Embryonic facial prominence (tissue), 1 donor: ENCODE results near the gene INPP5A.

Source experiments
- DNase-seq: peaks from one replicate; pipeline ENCODE4 v3.0.0-alpha.2; 2016; ENCODE audit errors: extremely low spot score

The INPP5A gene

DNA sequence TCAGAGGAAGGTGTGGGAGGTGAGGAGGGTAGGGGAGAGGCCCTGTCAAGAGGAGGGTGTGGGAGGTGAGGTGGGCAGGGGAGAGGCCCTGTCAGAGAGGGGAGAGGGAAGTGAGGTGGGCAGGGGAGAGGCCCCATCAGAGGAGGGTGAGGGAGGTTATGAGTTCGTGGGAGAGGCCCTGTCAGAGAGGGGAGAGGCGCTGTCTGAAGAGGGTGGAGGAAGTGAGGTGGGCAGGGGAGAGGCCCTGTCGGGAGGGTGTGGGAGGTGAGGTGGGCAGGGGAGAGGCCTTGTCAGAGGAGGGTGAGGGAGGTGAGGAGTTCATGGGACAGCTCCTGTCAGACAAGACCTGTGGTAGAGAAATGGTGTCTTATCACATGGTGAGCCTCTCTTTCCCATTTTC is 74.4 kb downstream of the INPP5A start:
- no peak for DNase-seq

DNA sequence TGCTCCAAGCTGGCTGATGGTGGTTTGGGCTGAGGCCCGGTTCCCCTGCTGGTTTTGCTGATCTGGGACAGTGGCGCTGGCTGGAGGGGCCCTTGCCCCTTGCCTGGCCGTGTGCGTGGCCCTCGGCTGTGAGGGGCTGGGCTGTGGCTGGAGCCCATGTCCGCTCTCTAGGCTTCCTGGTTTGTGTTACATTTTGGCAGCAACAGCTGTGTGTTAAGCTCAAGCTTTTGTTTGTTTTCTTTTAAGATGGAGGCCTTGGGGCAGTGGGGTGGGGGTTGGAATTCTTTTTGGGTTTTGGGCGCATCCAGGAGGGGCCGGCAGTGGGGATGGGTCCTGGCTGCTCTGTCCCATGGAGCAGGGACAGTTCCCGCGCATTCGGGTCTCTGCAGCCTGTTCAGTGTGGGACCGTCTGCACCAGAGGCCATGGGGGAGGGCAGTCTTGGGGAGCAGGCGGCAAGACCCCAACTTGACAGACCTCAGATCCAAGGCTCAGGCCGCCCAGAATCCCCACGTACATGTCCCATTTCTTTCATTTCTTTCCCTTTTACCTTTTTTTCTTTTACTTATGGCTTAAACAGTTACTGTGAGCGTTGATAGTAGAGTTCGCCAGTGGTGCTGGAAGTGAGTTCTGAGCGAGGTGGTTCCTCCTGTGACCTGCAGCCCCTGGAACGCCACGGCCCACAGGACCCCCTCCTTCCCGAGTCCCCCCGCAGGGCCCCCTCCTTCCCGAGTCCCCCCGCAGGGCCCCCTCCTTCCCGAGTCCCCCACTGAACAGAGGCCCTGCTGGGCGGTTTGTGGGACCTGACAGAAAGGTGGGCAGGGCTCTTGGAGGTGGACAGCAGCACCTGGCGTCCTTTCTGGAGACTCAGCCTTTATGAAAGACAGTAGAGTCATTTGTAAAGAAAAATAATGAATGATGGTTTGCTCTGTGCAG is 75.3 kb downstream of the INPP5A start:
- no peak for DNase-seq

DNA sequence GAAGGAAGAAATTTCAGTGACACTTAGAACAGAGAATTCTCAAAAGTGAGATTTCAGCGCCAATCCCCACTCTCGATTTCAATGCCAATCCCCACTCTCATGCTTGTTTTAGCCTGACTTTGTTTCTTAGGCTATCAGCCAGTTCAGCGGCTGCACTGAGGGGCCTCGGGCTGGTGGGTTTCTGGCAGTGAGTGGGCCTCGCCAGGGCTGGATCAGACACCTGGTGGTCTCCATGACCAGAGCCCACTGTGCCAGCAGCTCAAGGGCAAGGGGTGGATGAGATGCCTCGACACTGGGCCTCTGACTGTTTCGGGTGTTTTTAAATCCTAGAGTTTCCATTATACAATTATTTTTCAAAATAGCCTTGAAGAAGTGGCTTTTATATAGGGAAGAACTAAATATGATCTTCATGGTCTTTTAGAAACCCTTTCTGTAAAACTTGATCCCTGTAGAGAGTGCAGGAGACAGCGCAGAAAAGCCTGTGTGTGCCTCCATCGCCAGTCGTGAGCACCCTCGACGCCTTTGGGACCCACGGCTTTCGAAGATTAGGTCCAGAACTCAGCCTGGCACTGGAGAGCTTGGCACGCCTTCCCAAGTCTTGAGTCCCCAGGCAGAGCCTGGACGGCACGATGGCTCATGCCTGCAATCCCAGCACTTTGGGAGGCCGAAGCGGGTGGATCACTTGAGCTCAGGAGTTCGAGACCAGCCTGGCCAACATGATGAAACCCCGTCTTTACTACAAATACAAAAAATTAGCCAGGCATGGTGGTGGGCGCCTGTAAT is 76.2 kb downstream of the INPP5A start:
- no peak for DNase-seq

DNA sequence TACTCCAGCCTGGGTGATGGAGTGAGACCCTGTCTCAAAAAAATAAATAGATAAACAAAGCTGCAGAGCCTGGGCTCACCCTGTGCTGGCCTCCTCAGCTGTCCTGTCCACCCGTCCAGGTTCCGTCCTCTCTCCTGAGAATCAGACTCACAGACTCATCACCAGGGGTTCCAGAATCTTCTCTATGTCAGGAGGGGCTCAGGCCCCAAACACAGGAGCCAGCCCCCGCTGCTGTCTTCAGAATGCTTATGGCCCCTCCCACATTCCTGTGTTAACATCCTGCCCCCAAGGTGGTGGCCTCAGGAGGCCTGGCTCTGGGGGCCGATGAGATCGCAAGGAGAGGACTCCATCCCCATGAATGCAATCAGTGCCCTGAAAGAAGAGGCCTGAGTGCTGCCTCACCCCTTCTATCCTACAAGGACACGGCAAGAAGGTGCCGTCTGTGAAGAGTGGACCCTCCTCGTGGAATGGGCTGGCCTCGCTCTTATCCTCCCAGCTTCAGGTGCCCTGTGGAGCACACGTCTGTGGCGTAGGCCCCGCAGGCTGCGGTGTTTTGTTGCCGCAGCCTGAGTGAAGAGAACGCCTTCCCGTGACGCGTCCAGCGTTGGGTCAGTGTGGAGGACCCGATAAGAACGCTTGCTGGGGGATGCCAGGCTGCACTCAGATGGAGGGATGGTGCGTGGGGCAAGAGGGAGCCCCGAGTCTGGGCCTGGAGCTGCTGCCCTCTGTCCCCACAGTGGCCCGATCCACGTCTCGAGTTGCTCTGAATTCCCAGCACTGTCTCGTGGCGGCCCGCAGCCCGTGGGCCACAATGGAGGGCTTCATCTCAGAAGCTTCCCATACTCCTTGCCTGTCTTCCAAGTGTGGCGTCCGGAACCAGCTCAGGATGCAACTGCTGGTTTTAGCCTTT is 77.1 kb downstream of the INPP5A start:
- DNase-seq = no peak

DNA sequence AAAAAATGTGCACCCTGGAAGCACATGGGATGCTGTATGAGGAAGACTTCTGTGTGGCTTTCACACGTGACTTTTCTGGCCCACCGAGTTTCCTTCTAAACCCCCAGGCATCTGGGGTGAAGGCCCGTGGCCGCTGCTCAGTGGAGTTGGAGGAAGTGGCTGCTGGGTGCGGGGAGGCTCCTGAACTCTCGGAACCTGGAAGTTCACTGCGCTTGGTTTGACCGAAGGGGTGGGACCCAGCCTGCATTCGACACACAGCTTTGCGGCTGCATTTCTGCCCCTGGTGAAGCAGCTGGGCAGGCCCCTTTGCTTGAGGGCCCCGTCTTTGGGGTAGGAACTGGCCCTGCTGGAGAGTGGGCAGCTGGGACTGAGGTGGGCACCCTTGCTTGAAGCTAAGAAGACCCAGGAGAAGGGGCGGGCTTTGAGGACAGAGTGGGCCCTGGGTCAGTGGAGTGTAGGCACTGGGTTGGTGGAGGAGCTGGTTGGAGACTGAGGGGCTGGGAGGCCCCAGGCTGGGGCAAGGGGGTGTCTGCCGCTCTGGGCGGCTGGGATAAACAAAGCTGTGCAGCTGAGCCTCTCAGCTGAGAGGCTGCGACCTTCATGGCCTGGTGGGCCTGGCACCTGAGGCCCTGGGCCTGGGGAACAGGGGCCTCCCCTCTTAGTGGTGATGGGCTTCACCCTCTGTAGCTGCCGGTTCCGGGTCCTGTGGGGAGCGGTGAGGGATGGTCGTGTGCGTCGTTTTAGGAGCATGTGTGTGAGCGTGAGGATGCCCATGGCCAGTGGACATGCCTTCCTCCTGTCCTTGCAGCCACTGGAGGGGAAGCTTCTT is 78.0 kb downstream of the INPP5A start:
- no peak for DNase-seq

DNA sequence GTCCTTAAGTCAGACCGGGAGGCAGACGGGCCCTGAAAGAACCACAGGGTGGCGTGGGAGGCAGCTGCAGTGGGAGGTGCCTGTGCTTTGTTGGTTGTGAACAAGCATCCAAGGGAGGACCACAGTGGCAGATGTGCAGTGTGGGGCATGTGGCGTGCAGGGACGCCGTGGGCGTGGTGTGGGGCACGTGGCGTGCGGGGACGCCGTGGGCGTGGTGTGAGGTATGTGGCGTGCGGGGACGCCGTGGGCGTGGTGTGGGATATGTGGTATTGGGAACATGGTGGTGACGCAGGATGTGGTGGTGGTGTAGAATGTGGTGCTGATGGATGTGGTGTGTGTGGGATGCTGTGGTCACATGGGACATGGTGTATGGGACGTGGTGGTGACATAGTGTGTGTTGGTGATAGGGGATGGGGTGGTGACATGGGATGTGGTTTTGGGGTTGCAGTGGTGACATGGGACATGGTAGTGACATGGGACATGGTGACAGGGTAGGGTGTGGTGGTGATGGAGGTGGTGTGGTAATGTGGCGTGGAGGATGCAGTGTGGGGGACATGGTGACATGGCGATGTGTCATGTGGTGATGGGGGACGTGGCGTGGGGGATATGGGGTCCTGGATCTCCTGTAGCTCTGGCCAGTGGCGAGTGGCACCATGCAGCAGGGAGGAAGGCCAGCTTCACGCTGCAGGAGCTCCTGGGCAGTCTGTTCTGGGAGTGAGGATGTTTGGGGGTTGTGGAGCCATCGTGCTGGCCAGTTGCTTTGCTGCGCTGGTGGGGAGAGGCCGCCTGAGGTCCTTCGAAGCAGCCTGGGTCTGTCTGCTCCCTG is 78.8 kb downstream of the INPP5A start:
- no peak for DNase-seq

DNA sequence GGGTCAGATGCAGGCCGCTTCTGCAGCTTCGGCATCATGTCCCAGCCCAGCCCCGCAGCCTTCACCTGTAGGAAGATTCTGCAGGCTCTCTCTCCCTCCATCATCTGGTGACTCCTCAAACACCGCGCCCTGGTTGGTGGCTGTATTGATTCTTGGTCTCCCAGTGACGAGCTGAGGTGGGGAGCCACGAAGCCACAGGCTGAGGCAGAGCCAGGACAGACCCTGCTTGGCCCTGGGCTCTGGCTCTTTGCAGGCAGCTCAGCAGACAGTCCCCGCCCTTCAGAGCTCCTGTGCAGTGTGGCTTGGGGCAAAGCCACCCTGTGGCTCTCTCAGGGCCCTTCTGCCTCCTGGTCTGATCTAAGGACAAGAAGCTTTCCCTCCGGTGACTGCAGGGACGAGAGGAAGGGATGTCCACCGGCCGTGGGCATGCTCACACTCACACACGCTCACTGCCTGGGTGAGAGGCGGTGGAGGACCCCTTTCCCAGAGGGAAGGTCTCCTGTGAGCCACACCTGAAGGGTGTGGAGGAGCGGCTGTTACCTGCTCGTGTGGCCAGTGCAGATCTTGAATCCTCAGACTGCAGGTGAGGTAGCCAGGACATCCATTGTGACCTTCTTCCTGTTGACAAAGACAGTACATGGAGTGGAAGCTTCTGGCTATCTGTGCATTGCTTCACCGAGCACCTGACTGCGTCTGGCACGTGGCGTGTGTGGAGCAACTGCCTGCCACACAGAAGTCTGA is 79.6 kb downstream of the INPP5A start:
- DNase-seq = no peak

DNA sequence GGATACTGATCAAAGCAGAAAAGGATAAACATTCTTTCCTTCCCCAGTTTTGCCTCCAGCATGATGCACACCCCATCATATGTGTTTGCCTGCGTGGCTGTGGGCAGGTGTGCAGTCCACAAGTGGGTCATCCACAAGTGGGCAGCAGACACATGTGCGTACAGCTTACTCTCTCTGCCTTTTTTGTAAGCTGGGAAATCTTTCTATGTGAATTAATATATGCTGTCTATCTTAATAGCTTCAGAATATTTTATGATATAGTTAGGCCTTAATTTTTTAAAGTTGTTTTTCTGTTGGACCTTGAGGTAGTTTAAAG is 80.1 kb downstream of the INPP5A start:
- DNase-seq = no peak

DNA sequence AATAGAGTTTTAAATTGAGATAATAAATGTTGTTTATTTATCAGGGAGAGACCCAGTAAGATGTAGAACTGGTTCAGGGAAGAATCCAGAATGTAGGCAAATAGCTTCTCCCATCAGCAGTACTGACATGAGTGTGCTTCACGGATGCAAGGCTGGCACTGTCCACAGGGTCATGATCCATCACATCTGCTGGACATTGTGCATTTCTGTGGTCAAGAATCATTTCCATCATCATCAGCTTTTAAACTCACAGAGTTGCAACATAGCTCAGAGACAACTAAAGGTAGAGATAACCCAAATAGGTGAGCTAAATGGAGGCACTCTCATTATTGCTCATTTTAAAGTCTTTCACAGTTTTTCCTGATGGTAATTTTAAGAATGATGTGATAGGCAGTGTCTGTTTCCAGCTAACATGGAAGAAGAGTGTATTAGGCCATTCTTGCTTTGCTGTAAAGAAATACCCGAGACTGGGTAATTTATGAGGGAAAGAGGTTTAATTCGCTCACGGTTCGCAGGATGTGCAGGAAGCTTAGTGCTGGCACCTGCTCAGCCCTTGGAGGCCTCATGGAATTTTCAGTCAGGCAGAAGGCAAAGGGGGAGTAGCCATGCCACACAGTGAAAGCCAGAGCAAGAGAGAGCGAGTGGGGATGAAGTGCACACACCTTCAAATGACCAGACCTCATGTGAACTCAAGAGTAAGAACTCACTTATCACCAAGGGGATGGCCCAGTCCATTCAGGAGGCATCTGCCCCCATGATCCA is 80.8 kb downstream of the INPP5A start:
- no peak for DNase-seq

DNA sequence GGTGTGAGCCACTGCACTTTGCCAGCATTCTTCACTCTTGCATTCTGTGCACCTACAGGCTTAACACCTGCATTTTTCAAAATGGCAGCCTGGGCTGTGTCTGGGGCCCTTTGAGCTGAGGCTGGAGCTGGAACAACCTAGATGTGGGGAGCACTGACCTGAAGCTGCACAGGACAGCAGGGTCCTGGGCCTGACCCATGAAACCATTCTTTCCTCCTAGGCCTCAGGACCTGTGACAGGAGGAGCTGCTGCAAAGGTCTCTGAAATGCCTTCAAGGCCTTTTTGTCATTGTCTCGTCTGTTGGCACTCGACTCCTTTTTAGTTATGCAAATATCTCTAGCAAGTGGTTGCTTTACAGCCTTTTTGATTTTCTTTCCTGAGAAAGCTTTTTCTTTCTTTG is 82.3 kb downstream of the INPP5A start:
- DNase-seq = no peak

DNA sequence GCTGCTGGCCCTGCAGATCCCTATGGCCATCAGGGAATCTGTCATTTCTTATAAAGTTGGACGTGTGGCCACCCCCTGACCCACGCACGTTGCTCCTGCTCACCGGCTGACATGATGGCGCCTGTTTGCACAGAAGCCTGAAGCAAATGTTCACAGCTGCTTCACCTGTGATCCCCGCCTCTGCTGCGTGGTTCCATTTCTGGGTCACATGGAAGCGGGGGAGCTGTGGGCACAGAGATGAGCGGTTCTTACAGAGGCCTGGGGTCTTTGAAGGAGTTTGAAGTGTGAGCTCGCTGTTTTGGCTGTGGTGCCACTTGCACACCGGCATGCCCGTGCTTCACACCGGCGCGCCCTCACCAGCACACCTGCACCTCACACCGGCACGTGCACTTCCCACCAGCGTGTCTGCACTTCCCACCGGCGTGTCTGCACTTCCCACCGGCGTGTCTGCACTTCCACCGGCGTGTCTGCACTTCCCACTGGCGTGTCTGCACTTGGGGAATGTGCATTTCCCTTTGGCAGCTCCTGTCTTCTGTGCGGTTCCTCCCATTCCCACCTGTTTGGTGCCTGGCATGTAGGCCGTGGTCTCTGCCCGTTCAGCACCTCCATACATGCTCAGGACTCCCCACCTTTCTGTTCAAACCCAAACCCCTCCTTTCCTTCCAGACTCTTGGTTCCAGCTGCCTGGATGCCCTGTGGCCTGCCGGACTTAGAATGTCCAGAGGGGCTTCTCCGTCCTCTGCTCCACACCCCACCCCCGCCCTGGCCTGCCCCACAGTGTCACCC is 86.7 kb downstream of the INPP5A start:
- no peak for DNase-seq

DNA sequence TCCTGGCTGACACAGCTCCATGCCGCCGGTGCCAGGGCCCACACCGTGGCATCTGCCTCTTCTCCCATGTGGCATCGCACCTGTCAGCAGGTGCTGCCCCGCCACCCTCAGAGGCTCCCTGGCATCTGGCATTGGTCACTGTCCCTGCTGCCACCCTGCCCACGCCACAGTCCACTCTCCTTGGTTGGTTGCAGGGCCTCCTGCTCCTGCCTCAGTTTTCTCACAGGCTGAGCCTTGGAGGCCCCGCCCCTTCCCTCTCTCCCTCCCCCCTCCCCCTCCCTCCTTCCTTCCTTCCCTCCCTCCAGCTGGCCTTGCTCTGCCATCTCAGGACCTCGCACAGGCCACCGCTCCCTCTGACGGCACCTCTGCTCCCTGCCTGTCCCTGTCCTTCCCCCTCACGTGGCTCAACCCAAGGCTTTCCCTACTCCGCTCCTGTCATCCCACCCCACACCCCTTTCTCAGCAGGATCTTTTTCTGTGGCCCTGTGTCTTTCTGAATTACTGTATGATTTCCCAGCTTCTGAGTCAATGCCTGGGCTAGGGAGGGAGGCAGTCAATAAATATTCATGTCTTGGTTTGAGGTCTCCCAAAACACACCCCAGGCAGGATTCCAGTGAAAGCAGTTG is 87.4 kb downstream of the INPP5A start:
- no peak for DNase-seq

DNA sequence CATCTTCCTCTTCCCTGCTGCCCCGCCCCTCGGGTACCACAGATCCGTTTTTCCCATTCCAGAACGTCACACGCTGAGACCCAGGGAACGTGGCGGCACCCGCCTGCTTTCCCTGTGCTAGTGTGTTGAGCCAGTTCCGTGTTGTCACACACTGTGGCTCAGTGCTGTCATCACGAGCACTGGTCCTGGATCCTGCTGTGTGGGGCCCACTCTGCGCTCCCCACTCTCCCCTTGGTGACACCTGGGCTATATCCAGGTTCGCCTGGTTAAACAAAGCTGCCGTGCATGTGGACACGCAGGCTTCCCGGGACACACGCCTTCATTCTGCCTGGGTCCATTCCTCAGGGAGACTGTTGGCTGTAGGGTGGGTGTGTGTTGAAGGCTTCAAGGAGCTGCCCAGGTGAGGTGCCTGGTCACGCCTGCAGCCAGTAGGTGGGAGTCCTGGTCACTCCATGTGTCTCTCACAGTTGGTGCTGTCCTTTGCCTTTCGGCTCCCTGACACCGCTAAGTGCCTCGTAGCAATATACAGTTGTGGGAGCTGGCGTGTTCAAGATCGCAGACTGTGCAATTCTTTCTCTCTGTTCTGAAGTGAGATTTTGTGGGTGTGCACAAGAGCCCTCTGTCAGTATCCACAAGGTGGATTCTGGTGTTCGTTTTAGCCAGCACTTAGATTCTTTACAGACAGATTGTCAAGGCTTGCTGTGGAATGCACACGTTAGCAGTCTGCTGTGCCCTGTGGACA is 88.6 kb downstream of the INPP5A start:
- DNase-seq = no peak

DNA sequence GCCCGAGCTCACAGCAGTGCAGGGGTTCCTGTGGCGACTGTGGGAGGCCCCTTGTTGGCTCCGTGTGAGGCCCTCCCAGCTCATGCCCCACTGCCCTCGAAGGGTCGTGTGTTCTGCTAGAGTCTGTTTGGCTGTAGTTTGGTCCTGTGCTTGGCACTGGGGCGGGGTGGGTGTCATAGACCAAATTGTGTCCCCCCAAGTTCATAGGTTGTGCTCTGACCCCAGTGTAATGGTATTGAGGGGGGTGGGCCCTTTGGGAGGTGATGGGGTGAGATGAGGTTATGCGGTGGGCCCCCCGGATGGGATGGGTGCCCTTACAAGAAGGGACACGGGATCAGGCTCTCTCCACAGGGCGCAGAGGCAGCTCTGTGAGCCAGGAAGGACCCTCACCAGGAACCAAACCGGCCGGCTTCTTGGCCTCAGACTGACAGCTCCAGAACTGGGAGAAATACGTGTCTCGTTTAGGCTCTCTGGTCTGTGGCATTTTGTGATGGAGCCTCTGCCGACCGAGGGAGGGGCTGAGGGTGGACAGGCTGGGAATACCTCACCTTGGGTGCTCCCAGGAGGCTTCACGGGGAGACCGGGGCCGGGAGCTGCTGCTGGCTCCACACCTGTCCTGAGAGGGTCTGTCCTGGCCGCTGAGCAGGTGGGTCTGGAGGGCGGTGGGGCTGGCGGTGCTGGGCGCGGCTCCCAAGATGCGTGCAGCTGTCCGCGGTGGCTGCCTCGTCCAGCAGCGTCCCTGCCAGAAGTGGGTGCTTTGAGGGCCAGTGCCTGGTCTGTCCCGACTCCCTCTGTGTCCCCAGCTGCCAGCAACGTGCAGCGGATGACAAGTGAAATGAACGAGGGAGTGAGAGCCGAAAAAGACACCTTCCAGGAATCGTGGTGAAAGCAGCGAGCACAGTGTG is 89.4 kb downstream of the INPP5A start:
- no peak for DNase-seq

DNA sequence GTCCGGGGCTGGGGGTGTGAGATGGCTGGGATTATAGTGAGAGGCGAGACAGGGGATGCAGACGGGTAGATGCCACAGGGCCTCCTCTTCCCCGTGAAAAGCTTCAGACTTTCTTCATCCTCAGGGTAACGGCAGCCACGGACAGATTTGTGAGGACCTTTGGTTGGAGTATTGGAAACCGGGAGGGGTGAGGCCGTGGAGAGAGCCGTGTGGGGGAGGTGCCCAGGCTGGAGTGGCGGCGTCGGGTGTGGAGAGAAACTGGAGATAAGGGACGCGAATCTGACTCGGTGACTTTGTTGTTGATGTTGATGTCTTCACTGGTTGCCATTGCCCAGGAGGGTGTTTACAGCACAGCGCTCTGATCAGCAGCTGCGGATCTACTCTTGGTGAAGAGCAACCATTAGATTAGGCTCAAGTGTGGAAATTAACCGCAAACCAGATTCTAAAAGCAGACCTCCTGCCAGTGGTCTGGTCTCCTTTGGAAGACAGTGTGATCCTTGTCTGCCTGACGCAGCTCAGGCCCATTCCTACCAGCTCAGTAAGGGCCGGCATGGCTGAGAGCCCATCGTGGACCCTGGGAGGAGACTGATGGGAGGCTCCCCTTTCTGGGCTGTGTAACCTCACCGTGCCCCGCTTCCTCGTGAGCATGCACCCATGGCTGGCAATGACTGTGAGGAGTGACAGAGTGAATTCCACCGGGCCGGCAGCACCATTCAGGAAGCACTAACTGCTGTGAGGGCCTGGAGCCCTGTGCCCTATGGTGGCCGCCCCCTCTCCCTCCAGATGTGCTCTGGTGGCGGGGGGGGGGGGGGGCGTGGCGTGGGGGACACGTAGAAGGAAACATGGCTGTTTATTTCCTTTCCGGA is 90.3 kb downstream of the INPP5A start:
- no peak for DNase-seq
